Measurements from ENCODE around the gene RERE.
"Not testable (repeated sequence)": the region's sequence is repeated elsewhere in the genome, so short reads cannot be mapped to it uniquely, and the experiment has no call there.

RERE gene

DNA sequence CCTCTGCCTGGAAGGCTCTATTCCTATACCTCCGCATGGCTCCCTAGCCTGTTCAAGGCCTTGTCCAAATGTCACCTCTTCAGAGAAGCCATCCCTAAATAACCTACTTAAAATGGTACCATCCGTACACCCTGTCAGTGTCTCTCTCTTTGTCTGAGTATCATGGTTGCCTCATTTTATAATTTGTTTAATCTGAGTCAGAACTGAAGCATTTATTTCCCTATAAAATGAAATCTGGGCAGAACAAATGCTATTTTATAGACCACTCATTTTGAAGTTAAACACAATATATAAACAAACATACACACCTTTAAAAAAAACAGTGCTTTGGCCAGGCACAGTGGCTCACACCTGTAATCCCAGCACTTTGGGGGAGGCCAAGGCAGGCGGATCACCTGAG lies 30.2 kb downstream of the RERE start:
- no peak for DNase-seq
- H3K36me3 ChIP-seq (ENCODE audit: control insufficient read depth, insufficient read depth, low read length), result no peaks in the 10 kb centered on the region
- H3K4me3 ChIP-seq (ENCODE audit: insufficient read depth, low read depth, low read length, poor library complexity, severe bottlenecking), result no peak overlapping the region
- no peaks in the 10 kb centered on the region for H3K9me3 ChIP-seq (ENCODE audit: control insufficient read depth, low read length)
- H3K4me1 ChIP-seq (ENCODE audit: control insufficient read depth, insufficient read depth, low read length, poor library complexity, severe bottlenecking), result no peaks in the 10 kb centered on the region
- H3K27ac ChIP-seq (ENCODE audit: insufficient read depth, low read length, poor library complexity, severe bottlenecking), result no peak overlapping the region
- H3K27me3 ChIP-seq (replicated peaks; ENCODE audit: control insufficient read depth, insufficient read depth, low read length, poor library complexity, severe bottlenecking), result no peaks in the 10 kb centered on the region

DNA sequence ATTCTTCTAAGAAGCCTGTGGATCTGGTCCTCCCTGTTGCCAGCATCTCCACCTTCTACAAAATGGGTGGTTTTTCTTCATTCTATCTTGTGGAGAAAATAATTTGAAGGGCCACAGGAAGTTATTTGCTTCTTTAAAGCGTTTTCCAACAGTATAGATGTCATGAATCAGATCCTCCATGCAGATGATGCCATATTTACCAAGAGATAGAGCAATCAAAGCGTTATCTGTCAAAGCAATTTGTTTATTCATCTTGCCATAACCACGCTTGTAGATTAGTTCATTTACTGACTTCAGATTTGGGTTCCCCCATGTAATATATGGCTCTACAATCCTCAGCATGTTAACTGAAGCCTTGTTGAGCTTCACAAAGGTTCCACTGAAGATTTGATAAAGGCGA lies 31.2 kb downstream of the RERE start:
- H3K9me3 ChIP-seq (ENCODE audit: control insufficient read depth, low read length); H3K27ac ChIP-seq (ENCODE audit: insufficient read depth, low read length, poor library complexity, severe bottlenecking); H3K4me1 ChIP-seq (ENCODE audit: control insufficient read depth, insufficient read depth, low read length, poor library complexity, severe bottlenecking); H3K4me3 ChIP-seq (ENCODE audit: insufficient read depth, low read depth, low read length, poor library complexity, severe bottlenecking); H3K36me3 ChIP-seq (ENCODE audit: control insufficient read depth, insufficient read depth, low read length); DNase-seq; H3K27me3 ChIP-seq (replicated peaks; ENCODE audit: control insufficient read depth, insufficient read depth, low read length, poor library complexity, severe bottlenecking): not testable (repeated sequence)

DNA sequence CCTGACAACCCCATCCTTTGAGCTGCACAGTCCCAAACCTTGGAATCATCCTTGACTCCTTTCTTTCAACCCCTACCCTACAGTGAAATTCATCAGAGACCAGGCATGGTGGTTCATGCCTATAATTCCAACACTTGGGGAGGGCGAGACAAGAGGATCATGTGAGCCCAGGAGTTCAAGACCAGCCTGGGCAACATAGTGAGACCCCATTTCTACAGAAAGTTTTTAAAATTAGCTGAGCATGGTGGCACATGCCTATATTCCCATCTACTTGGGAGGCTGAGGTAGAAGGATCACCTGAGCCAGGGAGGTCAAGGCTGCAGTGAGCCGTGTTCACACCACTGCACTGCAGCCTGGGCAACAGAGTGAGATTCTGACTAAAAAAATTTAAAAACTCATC lies 34.5 kb downstream of the RERE start:
- H3K4me1 ChIP-seq (ENCODE audit: control insufficient read depth, insufficient read depth, low read length, poor library complexity, severe bottlenecking), result no peaks in the 10 kb centered on the region
- no peaks in the 10 kb centered on the region for H3K36me3 ChIP-seq (ENCODE audit: control insufficient read depth, insufficient read depth, low read length)
- no peak overlapping the region for H3K4me3 ChIP-seq (ENCODE audit: insufficient read depth, low read depth, low read length, poor library complexity, severe bottlenecking)
- no peaks in the 10 kb centered on the region for H3K9me3 ChIP-seq (ENCODE audit: control insufficient read depth, low read length)
- no peak overlapping the region for H3K27ac ChIP-seq (ENCODE audit: insufficient read depth, low read length, poor library complexity, severe bottlenecking)
- H3K27me3 ChIP-seq (replicated peaks; ENCODE audit: control insufficient read depth, insufficient read depth, low read length, poor library complexity, severe bottlenecking), result no peaks in the 10 kb centered on the region
- no peak for DNase-seq

DNA sequence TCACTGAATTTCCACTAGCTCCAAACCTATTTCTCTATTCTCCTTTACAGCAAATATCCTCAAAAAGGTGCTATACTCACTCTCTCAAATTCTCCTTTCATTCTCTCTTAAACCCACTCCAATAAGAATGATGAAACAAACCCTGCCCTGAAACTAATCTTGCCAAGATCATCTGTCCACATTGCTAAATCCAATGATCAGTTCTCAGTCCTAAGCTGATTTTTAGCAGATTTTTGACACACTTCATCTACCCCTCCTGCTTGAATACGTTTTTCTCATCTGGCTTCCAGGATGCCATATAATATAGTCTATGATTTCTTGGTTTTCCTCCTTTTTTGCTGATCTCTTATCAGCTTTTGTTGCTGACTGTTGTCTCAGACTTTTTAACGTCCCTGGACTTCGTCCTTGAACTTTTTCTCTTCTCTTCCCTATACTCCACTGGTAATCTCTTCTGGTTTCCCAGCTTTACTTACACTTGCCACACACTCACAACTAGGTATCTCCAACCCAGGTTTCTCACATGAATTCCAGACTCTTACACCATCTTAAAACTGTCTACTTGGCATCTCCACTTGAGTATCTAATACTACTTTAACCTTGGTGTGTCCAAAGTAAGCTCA lies 35.3 kb downstream of the RERE start:
- Histone ChIP-seq H3K4me1 (ENCODE audit: control insufficient read depth, insufficient read depth, low read length, poor library complexity, severe bottlenecking) (no peaks in the 10 kb centered on the region), H3K9me3 (ENCODE audit: control insufficient read depth, low read length) (no peaks in the 10 kb centered on the region), H3K4me3 (ENCODE audit: insufficient read depth, low read depth, low read length, poor library complexity, severe bottlenecking) (no peak overlapping the region), H3K36me3 (ENCODE audit: control insufficient read depth, insufficient read depth, low read length) (no peaks in the 10 kb centered on the region), H3K27me3 (replicated peaks; ENCODE audit: control insufficient read depth, insufficient read depth, low read length, poor library complexity, severe bottlenecking) (no peaks in the 10 kb centered on the region), H3K27ac (ENCODE audit: insufficient read depth, low read length, poor library complexity, severe bottlenecking) (no peak overlapping the region)
- no peak for DNase-seq

DNA sequence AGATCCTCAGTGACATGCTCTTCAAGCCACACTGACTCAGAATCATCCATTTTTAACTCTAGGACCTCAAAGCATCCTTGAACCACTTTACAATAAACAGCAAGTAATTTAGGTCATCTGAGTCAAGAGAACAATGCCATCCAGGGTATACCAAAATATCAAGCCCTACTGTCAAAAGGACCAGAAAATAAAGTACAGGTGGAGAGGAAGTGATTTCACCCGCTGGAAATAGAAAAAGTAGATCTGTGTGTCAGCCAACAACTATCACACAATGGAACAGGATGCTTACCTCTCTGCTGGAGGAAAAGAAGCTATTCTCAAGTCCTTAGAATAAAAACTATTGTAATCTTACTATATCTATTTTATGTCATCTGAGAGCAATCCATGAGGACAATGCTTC lies 37.0 kb downstream of the RERE start:
- Histone ChIP-seq H3K9me3 (ENCODE audit: control insufficient read depth, low read length) (no peaks in the 10 kb centered on the region), H3K27ac (ENCODE audit: insufficient read depth, low read length, poor library complexity, severe bottlenecking) (no peak overlapping the region), H3K36me3 (ENCODE audit: control insufficient read depth, insufficient read depth, low read length) (no peaks in the 10 kb centered on the region), H3K27me3 (replicated peaks; ENCODE audit: control insufficient read depth, insufficient read depth, low read length, poor library complexity, severe bottlenecking) (no peaks in the 10 kb centered on the region), H3K4me1 (ENCODE audit: control insufficient read depth, insufficient read depth, low read length, poor library complexity, severe bottlenecking) (no peaks in the 10 kb centered on the region), H3K4me3 (ENCODE audit: insufficient read depth, low read depth, low read length, poor library complexity, severe bottlenecking) (no peak overlapping the region)
- DNase-seq, result no peak

DNA sequence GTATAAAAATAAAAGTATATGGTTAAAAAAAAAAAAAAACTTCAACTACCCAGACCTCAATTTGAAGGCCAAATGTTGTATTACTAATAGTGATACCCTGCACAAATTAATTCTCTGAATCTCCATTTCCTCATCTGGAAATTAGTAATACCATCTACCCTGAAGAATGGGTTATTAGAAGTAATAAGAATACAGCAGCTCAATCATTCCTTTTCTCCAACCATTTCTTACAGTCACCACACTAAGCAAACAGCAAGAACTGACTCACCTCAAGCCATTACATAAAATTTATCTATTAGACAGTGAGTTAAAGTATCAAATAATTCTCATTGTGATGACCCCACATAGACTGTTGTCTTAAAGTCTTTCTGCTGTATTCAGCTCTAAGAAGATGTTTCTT lies 39.6 kb downstream of the RERE start:
- H3K4me1 ChIP-seq (ENCODE audit: control insufficient read depth, insufficient read depth, low read length, poor library complexity, severe bottlenecking), result no peaks in the 10 kb centered on the region
- no peaks in the 10 kb centered on the region for H3K27me3 ChIP-seq (replicated peaks; ENCODE audit: control insufficient read depth, insufficient read depth, low read length, poor library complexity, severe bottlenecking)
- H3K9me3 ChIP-seq (ENCODE audit: control insufficient read depth, low read length), result no peaks in the 10 kb centered on the region
- H3K4me3 ChIP-seq (ENCODE audit: insufficient read depth, low read depth, low read length, poor library complexity, severe bottlenecking), result no peak overlapping the region
- no peak for DNase-seq
- no peaks in the 10 kb centered on the region for H3K36me3 ChIP-seq (ENCODE audit: control insufficient read depth, insufficient read depth, low read length)
- H3K27ac ChIP-seq (ENCODE audit: insufficient read depth, low read length, poor library complexity, severe bottlenecking), result no peak overlapping the region

DNA sequence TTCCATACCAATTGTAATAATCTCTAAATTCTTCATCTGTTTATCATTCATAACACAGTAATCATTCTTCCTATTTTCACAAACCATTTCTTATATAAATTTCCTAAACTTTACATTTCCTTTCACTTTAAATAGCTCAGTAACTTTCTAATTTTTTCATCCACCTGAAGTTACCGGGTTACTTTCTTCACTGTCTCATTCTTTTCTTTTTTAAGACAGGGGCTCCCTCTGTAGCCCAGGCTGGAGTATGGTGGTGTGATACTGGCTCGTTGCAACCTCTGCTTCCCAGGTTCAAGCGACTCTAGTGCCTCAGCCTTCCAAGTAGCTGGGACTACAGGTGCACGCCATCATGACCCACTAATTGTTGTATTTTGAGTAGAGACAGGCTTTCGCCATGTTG lies 41.3 kb downstream of the RERE start:
- no peak for DNase-seq
- no peaks in the 10 kb centered on the region for H3K27me3 ChIP-seq (replicated peaks; ENCODE audit: control insufficient read depth, insufficient read depth, low read length, poor library complexity, severe bottlenecking)
- no peaks in the 10 kb centered on the region for H3K36me3 ChIP-seq (ENCODE audit: control insufficient read depth, insufficient read depth, low read length)
- no peaks in the 10 kb centered on the region for H3K4me1 ChIP-seq (ENCODE audit: control insufficient read depth, insufficient read depth, low read length, poor library complexity, severe bottlenecking)
- H3K9me3 ChIP-seq (ENCODE audit: control insufficient read depth, low read length), result no peaks in the 10 kb centered on the region
- H3K4me3 ChIP-seq (ENCODE audit: insufficient read depth, low read depth, low read length, poor library complexity, severe bottlenecking), result no peak overlapping the region
- H3K27ac ChIP-seq (ENCODE audit: insufficient read depth, low read length, poor library complexity, severe bottlenecking), result no peak overlapping the region

DNA sequence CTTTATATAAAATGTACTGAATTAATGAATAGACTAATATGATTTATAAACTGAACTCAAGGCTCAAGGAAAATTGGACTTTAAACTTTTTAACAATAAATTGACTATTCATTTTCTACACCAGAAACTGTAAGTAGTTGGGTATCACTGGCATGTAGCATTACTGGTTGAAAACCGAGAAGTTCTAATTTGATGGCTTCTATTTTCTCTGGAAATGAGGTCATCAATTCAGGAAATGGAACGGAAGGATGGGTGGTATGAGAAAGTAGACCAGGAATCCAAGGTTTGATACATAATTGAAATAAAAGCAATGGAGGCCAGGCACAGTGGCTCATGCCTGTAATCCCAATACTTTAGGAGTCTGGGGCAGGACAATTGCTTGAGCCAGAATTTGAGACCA lies 50.4 kb downstream of the RERE start:
- Histone ChIP-seq H3K9me3 (ENCODE audit: control insufficient read depth, low read length) (no peaks in the 10 kb centered on the region), H3K36me3 (ENCODE audit: control insufficient read depth, insufficient read depth, low read length) (no peaks in the 10 kb centered on the region), H3K4me1 (ENCODE audit: control insufficient read depth, insufficient read depth, low read length, poor library complexity, severe bottlenecking) (no peaks in the 10 kb centered on the region), H3K27me3 (replicated peaks; ENCODE audit: control insufficient read depth, insufficient read depth, low read length, poor library complexity, severe bottlenecking) (no peaks in the 10 kb centered on the region), H3K27ac (ENCODE audit: insufficient read depth, low read length, poor library complexity, severe bottlenecking) (no peak overlapping the region), H3K4me3 (ENCODE audit: insufficient read depth, low read depth, low read length, poor library complexity, severe bottlenecking) (no peak overlapping the region)
- no peak for DNase-seq

DNA sequence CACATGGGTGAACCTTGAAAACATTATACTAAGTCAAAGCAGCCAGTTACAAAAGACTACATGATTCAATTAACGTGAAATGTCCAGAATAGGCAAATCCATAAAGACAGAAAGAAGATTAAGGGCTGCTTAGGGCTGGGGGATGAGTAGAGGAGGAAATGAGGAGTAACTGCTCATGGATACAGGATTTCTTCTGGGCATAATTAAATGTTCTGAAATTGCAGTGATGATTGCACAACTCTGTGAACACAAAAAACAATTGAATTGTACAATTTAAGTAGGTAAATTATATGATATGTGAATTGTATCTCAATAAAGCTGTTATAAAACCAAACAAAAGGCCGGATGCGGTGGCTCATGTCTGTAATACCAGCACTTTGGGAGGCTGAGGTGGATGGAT lies 52.2 kb downstream of the RERE start:
- H3K36me3 ChIP-seq (ENCODE audit: control insufficient read depth, insufficient read depth, low read length), result no peaks in the 10 kb centered on the region
- no peak for DNase-seq
- H3K27ac ChIP-seq (ENCODE audit: insufficient read depth, low read length, poor library complexity, severe bottlenecking), result no peak overlapping the region

DNA sequence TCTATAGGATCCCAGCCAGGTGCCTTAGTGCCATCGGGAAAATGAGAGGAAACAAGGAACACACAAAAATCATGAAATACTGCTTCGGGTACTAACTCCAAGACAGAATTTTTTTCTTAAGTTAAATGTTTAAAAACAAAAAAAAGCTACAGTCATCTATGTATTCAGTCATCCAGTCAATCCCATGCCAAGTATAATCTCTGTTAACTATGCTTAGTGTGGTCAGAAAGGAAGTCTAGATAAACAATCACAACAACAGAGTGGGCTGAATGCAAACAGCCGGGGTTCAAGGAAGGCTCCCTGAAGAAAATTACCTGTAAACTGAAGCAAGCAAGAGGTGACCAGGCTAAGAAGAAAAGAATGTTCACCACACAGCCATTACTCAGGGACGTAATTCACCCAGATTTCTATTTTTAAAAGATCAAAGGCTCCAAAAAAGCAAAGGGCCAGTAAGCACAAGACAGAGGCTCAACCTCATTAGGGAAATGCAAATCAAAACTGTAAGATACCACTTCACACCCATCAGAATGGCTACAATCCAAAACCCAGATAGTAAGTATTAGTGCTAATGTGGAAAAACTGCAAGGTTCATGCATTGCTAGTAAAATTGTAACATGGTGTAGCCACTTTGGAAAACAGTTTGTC lies 53.0 kb downstream of the RERE start:
- Histone ChIP-seq H3K4me1 (ENCODE audit: control insufficient read depth, insufficient read depth, low read length, poor library complexity, severe bottlenecking) (no peaks in the 10 kb centered on the region), H3K27me3 (replicated peaks; ENCODE audit: control insufficient read depth, insufficient read depth, low read length, poor library complexity, severe bottlenecking) (no peaks in the 10 kb centered on the region), H3K9me3 (ENCODE audit: control insufficient read depth, low read length) (no peaks in the 10 kb centered on the region), H3K4me3 (ENCODE audit: insufficient read depth, low read depth, low read length, poor library complexity, severe bottlenecking) (no peak overlapping the region), H3K36me3 (ENCODE audit: control insufficient read depth, insufficient read depth, low read length) (no peaks in the 10 kb centered on the region), H3K27ac (ENCODE audit: insufficient read depth, low read length, poor library complexity, severe bottlenecking) (no peak overlapping the region)
- no peak for DNase-seq

More for the DNA sequence above, 52.2 kb downstream of the RERE start:
- no peaks in the 10 kb centered on the region for H3K9me3 ChIP-seq (ENCODE audit: control insufficient read depth, low read length)
- H3K4me3 ChIP-seq (ENCODE audit: insufficient read depth, low read depth, low read length, poor library complexity, severe bottlenecking), result no peak overlapping the region
- H3K4me1 ChIP-seq (ENCODE audit: control insufficient read depth, insufficient read depth, low read length, poor library complexity, severe bottlenecking), result no peaks in the 10 kb centered on the region
- no peaks in the 10 kb centered on the region for H3K27me3 ChIP-seq (replicated peaks; ENCODE audit: control insufficient read depth, insufficient read depth, low read length, poor library complexity, severe bottlenecking)

All from effector memory CD4-positive, alpha-beta T cell (primary cell).